ENCODE measurements around the gene FAM131B. TPM values are rescaled to one million over a fixed set of nuclear protein-coding genes. Genes with fewer than 3 reads are reported as not detected.

FAM131B gene
- total and polyA plus RNA-seq, 10 donors, result 0.04 to 1.4 (median 0.38) TPM

GRCh38 chr7:143388491-143389101 is 26.1 kb upstream of the FAM131B start:
- Histone ChIP-seq H3K36me3 (peaks cover 3 to 86% (median 56%) of the 10 kb centered on the region in 6 donors), H3K27me3 (replicated peaks in 1 of 7) (no peaks in the 10 kb centered on the region), H3K9me3 (no peaks in the 10 kb centered on the region), H3K27ac (peak overlapping the region in 2 of 8 donors; percentile 38 to 100), H3K4me1 (peaks cover 21 to 100% (median 74%) of the 10 kb centered on the region in 6 donors), H3K4me3 (no peak overlapping the region)
- TF ChIP-seq POLR2A (IDR thresholded peaks at IDR 0.05) (no peak), CTCF (IDR thresholded peaks at IDR 0.05 in 8 of 11, conservative IDR thresholded peaks at IDR 0.05 in 3 of 11) (no peak), POLR2AphosphoS5 (IDR thresholded peaks at IDR 0.05) (peak; percentile 6 to 75 (median 10))
- WGBS, 5 donors, result 86 to 96% (median 95%) methylated on average over 16 to 28 of the region's 28 CpGs
- no peak for DNase-seq
- intact Hi-C loops (cut with DNase I; ENCODE audit: low total_unique reads), result no loop called here

- intact Hi-C loops (cut with DNase I; ENCODE audit: low total_unique reads), result no loop called here
- peaks cover 3 to 86% (median 55%) of the 10 kb centered on the region in 6 donors for H3K36me3 ChIP-seq
Observed at GRCh38 chr7:143388051-143388450, 25.5 kb upstream of the FAM131B start.

GRCh38 chr7:143387156-143387975 is 24.9 kb upstream of the FAM131B start:
- intact Hi-C loops (cut with DNase I; ENCODE audit: low total_unique reads), result no loop called here
- H3K4me3 ChIP-seq, result peak overlapping the region in 1 of 8 donors; percentile 98
- H3K27ac ChIP-seq, result peak overlapping the region in 3 of 8 donors; percentile 99 to 100 (median 100)
- no peaks in the 10 kb centered on the region for H3K9me3 ChIP-seq
- DNase-seq, result no peak
- H3K36me3 ChIP-seq, result peaks cover 3 to 86% (median 51%) of the 10 kb centered on the region in 6 donors
- WGBS, 5 donors, result 88 to 93% (median 90%) methylated on average over 18 to 23 of the region's 23 CpGs
- TF ChIP-seq POLR2AphosphoS5 (IDR thresholded peaks at IDR 0.05) (peak in 2 of 3 donors; percentile 10 to 74), CTCF (IDR thresholded peaks at IDR 0.05 in 8 of 11, conservative IDR thresholded peaks at IDR 0.05 in 3 of 11) (no peak), POLR2A (IDR thresholded peaks at IDR 0.05) (no peak)
- H3K4me1 ChIP-seq, result peaks cover 24 to 100% (median 78%) of the 10 kb centered on the region in 6 donors
- no peaks in the 10 kb centered on the region for H3K27me3 ChIP-seq (replicated peaks in 1 of 7)

More at GRCh38 chr7:143388051-143388450, 25.5 kb upstream of the FAM131B start:
- 84 to 91% (median 90%) methylated on average over 9 to 10 of the region's 10 CpGs for WGBS, 5 donors
- Histone ChIP-seq H3K9me3 (no peaks in the 10 kb centered on the region), H3K4me3 (no peak overlapping the region), H3K27ac (peak overlapping the region in 2 of 8 donors; percentile 99 to 100), H3K27me3 (replicated peaks in 1 of 7) (no peaks in the 10 kb centered on the region), H3K4me1 (peaks cover 24 to 100% (median 76%) of the 10 kb centered on the region in 6 donors)
- DNase-seq, result no peak
- TF ChIP-seq CTCF (IDR thresholded peaks at IDR 0.05 in 8 of 11, conservative IDR thresholded peaks at IDR 0.05 in 3 of 11), result no peak
- no peak for TF ChIP-seq POLR2AphosphoS5 (IDR thresholded peaks at IDR 0.05)
- TF ChIP-seq POLR2A (IDR thresholded peaks at IDR 0.05), result no peak

Data from spleen (tissue), 11 donors.